K562 (cell line): ENCODE measurements around the gene SH3BGRL2. TPM values are rescaled to one million over a fixed set of nuclear protein-coding genes. Genes with fewer than 3 reads are reported as not detected.

Source experiments
- ATAC-seq: fragments of 200-7000 bp; cut with Tn5 transposase; 3 replicates; pipeline ENCODE4 v1.9.1; 2020; ENCODE audit warnings: moderate library complexity
- BruUV-seq: library from RNA; stranded (reverse); fragments of 400-500 nt; replicated peaks from 2 replicates; lab custom pipeline; 2021; lab: Mats Ljungman, UMichigan
- CTCF ChIA-PET: fragments of 300-600 bp; formaldehyde crosslinking; extraction: SDS; loops from one replicate; lab custom pipeline; 2021; ENCODE audit warnings: low intra/inter-chr PET ratio; lab: Yijun Ruan, JAX
- POLR2A ChIA-PET: fragments of 300-600, 350-650 bp; sonication (Branson Sonifier 250); formaldehyde crosslinking; extraction: SDS; loops from one replicate; lab custom pipeline; 2021; ENCODE audit warnings: antibody characterized with exemption, inconsistent platforms; lab: Yijun Ruan, JAX
- DNase-seq, 4 experiments: peaks; one replicate each; pipeline versions ENCODE4 v3.0.0 to v3.0.0-alpha.2; 2011 to 2018; ENCODE audit warnings: low spot score in 3 of 4, mixed read lengths in 3 of 4; ENCODE audit errors: extremely low read depth in 1 of 4
- FAIRE-seq: peaks from 2 replicates; lab custom pipeline; 2011; peaks lifted over from hg19 to GRCh38; lab: Jason Lieb, UNC
- H2AFZ ChIP-seq: 2 replicates; pipeline ENCODE4 v1.6.0; 2011; ENCODE audit warnings: low read depth, low read length, control low read depth, inconsistent platforms
- H3K27ac ChIP-seq: fragments of 200-600 bp; 3 replicates; pipeline ENCODE4 v1.8.0; 2011; ENCODE audit warnings: low read depth, mild to moderate bottlenecking, control low read depth, inconsistent platforms, low read length, moderate library complexity, mixed read lengths; ENCODE audit errors: extremely low read depth
- H3K27me3 ChIP-seq, 2 experiments: fragments of 300-600 bp in 1 of 2; 2 replicates in 1 of 2; 3 replicates in 1 of 2; pipeline versions ENCODE4 v1.6.0 to v1.8.0; 2011; ENCODE audit warnings: inconsistent platforms in 2 of 2, low read length in 2 of 2, mild to moderate bottlenecking in 1 of 2, mixed read lengths in 1 of 2, moderate library complexity in 1 of 2; ENCODE audit not compliant: control insufficient read depth in 2 of 2, insufficient read depth in 2 of 2
- H3K36me3 ChIP-seq: fragments of 300-600 bp; 3 replicates; pipeline ENCODE4 v1.8.0; 2011; ENCODE audit warnings: mild to moderate bottlenecking, low read length, inconsistent platforms; ENCODE audit not compliant: control insufficient read depth, insufficient read depth
- H3K4me1 ChIP-seq, 2 experiments: fragments of 200-600 bp in 1 of 2; replicated peaks in 1 of 2; 2 replicates in 1 of 2; 3 replicates in 1 of 2; pipeline versions ENCODE4 v1.5.1 to v1.8.0; 2011; ENCODE audit warnings: inconsistent platforms in 2 of 2, low read length in 2 of 2, mild to moderate bottlenecking in 1 of 2, mixed read lengths in 1 of 2, moderate library complexity in 1 of 2; ENCODE audit not compliant: control insufficient read depth in 2 of 2, insufficient read depth in 2 of 2
- H3K4me2 ChIP-seq: 2 replicates; pipeline ENCODE4 v1.6.1; 2011; ENCODE audit warnings: low read length, control low read depth, inconsistent platforms, mixed read lengths; ENCODE audit not compliant: insufficient read depth
- H3K4me3 ChIP-seq: fragments of 200-600 bp; sonication (generic), shearing (Covaris generic); 2 replicates; pipeline ENCODE4 v1.5.1; 2016; ENCODE audit warnings: control low read depth, inconsistent platforms
- H3K79me2 ChIP-seq: fragments of 200-600 bp; 3 replicates; pipeline ENCODE4 v1.8.0; 2011; ENCODE audit warnings: low read length, inconsistent platforms; ENCODE audit not compliant: control insufficient read depth, insufficient read depth
- H3K9ac ChIP-seq, 2 experiments: 2 replicates each; pipeline versions ENCODE4 v1.6.0 to v1.6.1; 2011; ENCODE audit warnings: low read depth in 2 of 2, low read length in 2 of 2, control low read depth in 1 of 2, inconsistent platforms in 1 of 2, mild to moderate bottlenecking in 1 of 2, mixed read lengths in 1 of 2; ENCODE audit not compliant: insufficient read depth in 1 of 2
- H3K9me1 ChIP-seq: one replicate; pipeline ENCODE4 v1.6.0; 2011; ENCODE audit warnings: inconsistent platforms, mild to moderate bottlenecking, low read length, moderate library complexity; ENCODE audit not compliant: control insufficient read depth, insufficient read depth
- H3K9me3 ChIP-seq: replicated peaks from 2 replicates; pipeline ENCODE4 v1.5.1; 2011; ENCODE audit warnings: low read depth, low read length, inconsistent platforms; ENCODE audit not compliant: control insufficient read depth, insufficient read depth
- H4K20me1 ChIP-seq: replicated peaks from 2 replicates; pipeline ENCODE4 v1.6.1; 2011; ENCODE audit warnings: low read length, inconsistent platforms, mixed read lengths; ENCODE audit not compliant: control insufficient read depth, insufficient read depth
- BRF1 ChIP-seq: IDR thresholded peaks from 3 replicates; pipeline ENCODE4 v1.6.1; 2011; ENCODE audit warnings: borderline replicate concordance, mild to moderate bottlenecking; ENCODE audit not compliant: insufficient read length; ENCODE audit errors: extremely low read depth
- DACH1 ChIP-seq: fragments of 450-650 bp; IDR thresholded peaks from 2 replicates; pipeline ENCODE4 v1.6.1; 2018; ENCODE audit not compliant: partially characterized antibody
- EWSR1 ChIP-seq: fragments of 450-650 bp; IDR thresholded peaks from 2 replicates; pipeline ENCODE4 v1.6.1; 2018; ENCODE audit warnings: borderline replicate concordance, mild to moderate bottlenecking, low read depth, moderate library complexity; ENCODE audit not compliant: partially characterized antibody
- NFE2 ChIP-seq: IDR thresholded peaks from 2 replicates; pipeline ENCODE4 v1.6.1; 2014; ENCODE audit warnings: antibody characterized with exemption, low read depth
- SMARCC2 ChIP-seq: fragments of 450-650 bp; IDR thresholded peaks from 2 replicates; pipeline ENCODE4 v1.6.1; 2017; ENCODE audit warnings: antibody characterized with exemption, moderate library complexity, mild to moderate bottlenecking, low read depth
- ZC3H11A ChIP-seq: IDR thresholded peaks from 2 replicates; pipeline ENCODE4 v1.6.1; 2012; ENCODE audit warnings: low read depth, low read length, improper control_type of control experiment
- WGBS: fragments of 100-300 bp; shearing (Covaris generic); methylation state at CpG from one replicate; pipeline ENCODE4 v1.1.6; 2016; ENCODE audit warnings: low coverage, mixed read lengths; ENCODE audit not compliant: insufficient coverage; ENCODE audit errors: missing lambda C conversion rate; 5-methylcytosine and 5-hydroxymethylcytosine counted together
- in situ Hi-C: fragments of 300-500 bp; cut with MboI; formaldehyde crosslinking; loops from 4 replicates; pipeline ENCODE4 v1.15.0; 2018; ENCODE audit warnings: inconsistent platforms, mixed read lengths
- intact Hi-C: fragments of 100-400 bp; cut with micrococcal nuclease; formaldehyde crosslinking; loops from 2 replicates; pipeline ENCODE4 v1.14.2; 2022
- polyA plus RNA-seq, 8 experiments: library from polyadenylated mRNA; depleted of rRNA in 4 of 8; stranded (reverse) in 5 of 8; unstranded in 3 of 8; fragments of >200 nt; fragmentation: Nextera tagmentation in 2 of 8; fragmentation: Illumina TruSeq in 1 of 8; extraction: Ambion mirVana in 2 of 8; extraction: Trizol in 1 of 8; gene quantifications; 2 replicates each; pipeline versions ENCODE4 v1.2.1 to v1.2.3, GENCODE V29; 2011 to 2014; ENCODE audit warnings: inconsistent platforms in 1 of 8, missing spikeins in 1 of 8
- total RNA-seq, 7 experiments: library from RNA; depleted of rRNA in 6 of 7; stranded (reverse); fragments of >200 nt in 6 of 7; fragmentation: Illumina TruSeq in 2 of 7; extraction: Trizol in 2 of 7; gene quantifications; 2 replicates each; pipeline versions ENCODE4 v1.2.1 to v1.2.3, GENCODE V29; 2011 to 2021; ENCODE audit warnings: low replicate concordance in 1 of 7

Gene SH3BGRL2
- total and polyA plus RNA-seq, 9 of the 15 experiments (the other 6 are each of a cell fraction or from before 2014, with no cell fraction given): 4.4 to 12.1 (median 7.3) TPM

DNA sequence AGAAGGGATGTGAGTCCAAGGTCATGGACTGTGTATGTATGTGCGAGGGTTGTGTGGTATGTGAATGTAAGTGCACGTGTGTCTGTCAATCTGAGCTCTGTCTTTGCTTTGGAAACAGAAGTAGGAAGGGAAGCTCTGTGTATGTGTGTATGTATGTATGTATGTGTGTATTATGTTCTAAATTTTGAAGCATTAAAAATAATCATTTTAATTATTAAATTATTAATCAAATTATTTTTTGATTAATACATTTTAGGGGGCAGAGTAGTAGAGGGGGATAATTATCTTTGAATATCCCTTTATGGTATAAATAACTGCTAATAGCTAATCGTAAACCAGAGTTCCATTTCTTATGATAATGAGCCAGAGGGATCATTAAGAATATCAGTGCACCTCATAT, 42.8 kb downstream of the SH3BGRL2 start:
- TF ChIP-seq DACH1 (peak; percentile 52), NFE2 (no peak), BRF1 (no peak), EWSR1 (no peak), SMARCC2 (no peak), ZC3H11A (no peak)
- no peak overlapping the region for H2AFZ ChIP-seq
- no peaks in the 10 kb centered on the region for H3K79me2 ChIP-seq
- WGBS: 73% methylated on average over 3 of the region's 3 CpGs
- H3K27ac ChIP-seq: no peak overlapping the region
- H3K27me3 ChIP-seq: no peaks in the 10 kb centered on the region
- ATAC-seq (no peak), DNase-seq (no peak), FAIRE-seq (no peak)
- no peaks in the 10 kb centered on the region for H4K20me1 ChIP-seq
- H3K36me3 ChIP-seq: peaks cover 6% of the 10 kb centered on the region; the same call in 2 of the 3 replicates
- CTCF ChIA-PET: no interaction called here
- no peak overlapping the region for H3K4me2 ChIP-seq
- in situ Hi-C loops (no loop called here), intact Hi-C loops (loop anchor here (2.0 to 5.0 kb wide), 2 partner anchors 69 to 207 kb away; no protein-coding TSS in a partner anchor)
- no peaks in the 10 kb centered on the region for H3K9me1 ChIP-seq
- H3K4me1 ChIP-seq: peaks cover 5 to 10% of the 10 kb centered on the region in 2 experiments; a peak in 3 of 5 replicates
- H3K9me3 ChIP-seq: no peaks in the 10 kb centered on the region
- H3K4me3 ChIP-seq: no peak overlapping the region
- BruUV-seq: no TSS peak
- POLR2A ChIA-PET: no interaction called here
- H3K9ac ChIP-seq: no peak overlapping the region
